ENCODE data around the gene TNFSF13. TPM values are rescaled to one million over a fixed set of nuclear protein-coding genes. Genes with fewer than 3 reads are reported as not detected.

TNFSF13 gene
- total and polyA plus RNA-seq, 12 donors, result 1.00 to 75.2 (median 40.0) TPM

GRCh38 chr17:7552621-7553051 lies 5.9 kb upstream of the TNFSF13 start:
- 72 to 80% (median 75%) methylated on average over 6 of the region's 6 CpGs for WGBS, 4 donors
- no peak for DNase-seq
- H3K27ac ChIP-seq, result peak overlapping the region in 2 of 5 donors; percentile 47 to 65

GRCh38 chr17:7553356-7553755 lies 5.2 kb upstream of the TNFSF13 start:
- 88 to 100% (median 90%) methylated on average over 1 of the region's 1 CpG for WGBS, 4 donors
- intact Hi-C loops (cut with DNase I), result loop anchor here in 1 of 2 donors (10.0 kb wide), 1 partner anchor 199 kb away; the partner anchor contains the start of genes KCTD11 and TMEM95
- Histone ChIP-seq H3K27me3 (no peaks in the 10 kb centered on the region), H3K4me3 (no peak overlapping the region), H3K4me1 (replicated peaks in 1 of 2) (peaks cover 23% of the 10 kb centered on the region in 2 donors), H3K9me3 (replicated peaks in 1 of 3) (no peaks in the 10 kb centered on the region), H3K27ac (peak overlapping the region in 2 of 5 donors; percentile 48 to 56), H3K36me3 (replicated peaks in 1 of 2) (no peaks in the 10 kb centered on the region)
- no peak for TF ChIP-seq CTCF (IDR thresholded peaks at IDR 0.05)
- no peak for TF ChIP-seq POLR2A (IDR thresholded peaks at IDR 0.05)
- DNase-seq, result no peak

More at GRCh38 chr17:7552621-7553051, 5.9 kb upstream of the TNFSF13 start:
- H3K4me1 ChIP-seq (replicated peaks in 1 of 2), result peaks cover 18 to 20% of the 10 kb centered on the region in 2 donors
- H3K4me3 ChIP-seq, result no peak overlapping the region
- intact Hi-C loops (cut with DNase I), result loop anchor here in 1 of 2 donors (10.0 kb wide), 1 partner anchor 198 kb away; the partner anchor contains the start of genes KCTD11 and TMEM95
- TF ChIP-seq POLR2A (IDR thresholded peaks at IDR 0.05) (no peak), CTCF (IDR thresholded peaks at IDR 0.05) (no peak)
- no peaks in the 10 kb centered on the region for H3K36me3 ChIP-seq (replicated peaks in 1 of 2)
- no peaks in the 10 kb centered on the region for H3K9me3 ChIP-seq (replicated peaks in 1 of 3)
- H3K27me3 ChIP-seq, result no peaks in the 10 kb centered on the region

GRCh38 chr17:7555320-7555948 lies 3.1 kb upstream of the TNFSF13 start:
- Histone ChIP-seq H3K36me3 (replicated peaks in 1 of 2) (no peaks in the 10 kb centered on the region), H3K27ac (no peak overlapping the region), H3K9me3 (replicated peaks in 1 of 3) (no peaks in the 10 kb centered on the region), H3K27me3 (no peaks in the 10 kb centered on the region), H3K4me1 (replicated peaks in 1 of 2) (peaks cover 17 to 34% of the 10 kb centered on the region in 2 donors), H3K4me3 (no peak overlapping the region)
- DNase-seq, result no peak
- 69 to 76% (median 71%) methylated on average over 10 of the region's 10 CpGs for WGBS, 4 donors
- TF ChIP-seq CTCF (IDR thresholded peaks at IDR 0.05) (no peak), POLR2A (IDR thresholded peaks at IDR 0.05) (no peak)
- intact Hi-C loops (cut with DNase I), result loop anchor here in 1 of 2 donors (10.0 kb wide), 1 partner anchor 201 kb away; the partner anchor contains the start of genes KCTD11 and TMEM95

GRCh38 chr17:7556627-7557026 lies 1.9 kb upstream of the TNFSF13 start:
- Histone ChIP-seq H3K36me3 (replicated peaks in 1 of 2) (no peaks in the 10 kb centered on the region), H3K27ac (peak overlapping the region in 2 of 5 donors; percentile 95 to 97), H3K4me3 (no peak overlapping the region), H3K4me1 (replicated peaks in 1 of 2) (peaks cover 22 to 38% of the 10 kb centered on the region in 2 donors), H3K27me3 (no peaks in the 10 kb centered on the region), H3K9me3 (replicated peaks in 1 of 3) (no peaks in the 10 kb centered on the region)
- TF ChIP-seq CTCF (IDR thresholded peaks at IDR 0.05), result no peak
- TF ChIP-seq POLR2A (IDR thresholded peaks at IDR 0.05), result no peak
- WGBS, 4 donors, result 76 to 93% (median 91%) methylated on average over 8 to 12 of the region's 12 CpGs
- no peak for DNase-seq
- intact Hi-C loops (cut with DNase I), result loop anchor here in 1 of 2 donors (10.0 kb wide), 1 partner anchor 202 kb away; the partner anchor contains the start of genes KCTD11 and TMEM95
